SJSA1 (cell line): Measurements from ENCODE around the gene B4GALT3. TPM values are rescaled to one million over a fixed set of nuclear protein-coding genes. Genes with fewer than 3 reads are reported as not detected.

Source experiments
- DNase-seq, 2 experiments: peaks; one replicate each; pipeline ENCODE4 v3.0.0-alpha.2; 2015 to 2020; ENCODE audit warnings: low spot score in 2 of 2, low read depth in 1 of 2
- H3K27ac ChIP-seq: fragments of 250-450 bp; sonication (Bioruptor Pico); 2 replicates; pipeline ENCODE4 v1.5.1; 2020; ENCODE audit warnings: mild to moderate bottlenecking, moderate library complexity
- H3K27me3 ChIP-seq: fragments of 250-450 bp; sonication (Bioruptor Pico); replicated peaks from 2 replicates; pipeline ENCODE4 v1.5.1; 2020; ENCODE audit warnings: mild to moderate bottlenecking, moderate library complexity
- H3K36me3 ChIP-seq: fragments of 250-450 bp; sonication (Bioruptor Pico); 2 replicates; pipeline ENCODE4 v1.5.1; 2020; ENCODE audit warnings: mild to moderate bottlenecking
- H3K4me1 ChIP-seq: fragments of 250-450 bp; sonication (Bioruptor Pico); replicated peaks from 2 replicates; pipeline ENCODE4 v1.6.1; 2021; ENCODE audit warnings: mild to moderate bottlenecking
- H3K4me3 ChIP-seq: fragments of 250-450 bp; sonication (Bioruptor Pico); 2 replicates; pipeline ENCODE4 v1.5.1; 2020; ENCODE audit warnings: mild to moderate bottlenecking
- H3K9me3 ChIP-seq: fragments of 250-450 bp; sonication (Bioruptor Pico); replicated peaks from 2 replicates; pipeline ENCODE4 v1.5.1; 2020; ENCODE audit warnings: mild to moderate bottlenecking
- total RNA-seq: library from RNA; depleted of rRNA; stranded (reverse); fragments of >200 nt; shearing (Covaris generic); gene quantifications from 2 replicates; pipeline ENCODE4 v1.2.3, GENCODE V29; 2014

Gene B4GALT3
- total RNA-seq, 1 experiment from 2014 or later = 37.0 TPM

DNA sequence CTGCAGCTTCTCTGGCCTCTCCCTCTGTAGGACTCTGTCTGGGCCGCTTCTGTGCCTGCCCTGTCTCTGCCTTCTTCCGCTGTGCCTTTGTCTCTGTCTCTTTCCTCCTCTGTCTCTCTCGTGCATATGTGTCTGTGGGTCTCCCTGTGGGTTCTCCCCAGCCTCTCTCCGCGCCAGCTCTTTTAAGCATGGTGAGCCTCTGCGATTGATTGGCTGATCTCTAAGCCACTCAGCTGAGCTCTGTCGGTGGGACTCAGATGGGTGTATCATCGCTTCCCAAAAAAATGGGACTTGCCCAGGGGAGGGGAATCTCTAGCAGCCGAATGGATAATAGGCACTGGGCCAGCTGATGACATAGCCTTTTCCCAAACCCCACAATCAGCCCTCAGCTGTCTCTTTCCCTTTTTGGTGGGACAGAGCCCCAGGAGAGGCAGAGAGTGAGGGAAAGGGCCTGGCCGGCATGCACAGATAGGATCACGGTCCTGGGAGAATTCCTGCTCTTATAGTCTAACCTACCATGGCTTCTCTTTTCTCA, 21.7 kb upstream of the B4GALT3 start, which contains the start of gene ADAMTS4:
TSS of gene ADAMTS4 (minus strand) at position 158 of the 535 bp plus-strand sequence. CDS start 427 bp downstream, outside the sequence.
- Histone ChIP-seq H3K27ac (no peak within 1 kb of the TSS), H3K4me3 (no peak within 1 kb of the TSS), H3K9me3 (no peaks in the 10 kb centered on the region), H3K27me3 (no peaks in the 10 kb centered on the region), H3K4me1 (peaks cover 25% of the 10 kb centered on the region), H3K36me3 (peaks cover 7% of the 10 kb centered on the region)
- no peak for DNase-seq

DNA sequence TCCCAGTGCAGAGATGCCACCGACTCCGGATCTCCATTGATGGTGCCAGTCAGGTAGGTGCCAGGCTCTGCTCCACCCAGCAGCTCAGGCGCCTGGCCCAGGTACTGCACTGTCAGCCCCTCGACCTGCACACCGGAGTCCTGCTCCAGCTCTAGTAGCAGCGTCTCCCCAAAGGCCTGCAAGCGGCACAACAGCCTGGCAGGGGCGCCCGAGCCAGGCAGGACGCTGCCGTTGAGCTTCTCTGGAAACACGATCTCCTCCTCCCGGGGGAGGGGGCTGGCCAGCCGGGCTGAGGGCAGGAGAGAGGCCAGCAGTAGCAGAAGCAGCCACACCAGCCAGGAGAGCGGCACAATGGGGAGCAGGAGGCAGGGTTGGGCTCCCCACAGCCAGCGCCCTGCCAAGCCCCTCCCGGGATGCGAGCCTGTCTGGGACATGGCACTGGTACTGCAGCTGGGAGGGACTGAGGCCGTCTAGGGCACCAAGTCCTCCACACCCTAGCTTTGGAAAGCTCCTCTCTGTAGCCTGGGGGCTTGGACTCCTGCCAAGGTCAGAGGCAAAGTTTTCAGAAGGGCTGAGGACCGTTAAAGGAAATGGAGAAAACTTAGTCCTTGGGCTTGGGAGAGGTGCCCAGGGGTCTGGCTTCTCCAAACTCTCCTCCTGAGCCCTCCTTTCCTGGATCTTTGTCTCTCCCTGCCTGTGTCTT, 21.0 kb upstream of the B4GALT3 start:
- no peaks in the 10 kb centered on the region for H3K27me3 ChIP-seq
- no peak for DNase-seq
- no peak overlapping the region for H3K27ac ChIP-seq
- H3K4me3 ChIP-seq = no peak overlapping the region
- peaks cover under 1% of the 10 kb centered on the region for H3K36me3 ChIP-seq
- H3K9me3 ChIP-seq = no peaks in the 10 kb centered on the region
- H3K4me1 ChIP-seq = peaks cover 25% of the 10 kb centered on the region

DNA sequence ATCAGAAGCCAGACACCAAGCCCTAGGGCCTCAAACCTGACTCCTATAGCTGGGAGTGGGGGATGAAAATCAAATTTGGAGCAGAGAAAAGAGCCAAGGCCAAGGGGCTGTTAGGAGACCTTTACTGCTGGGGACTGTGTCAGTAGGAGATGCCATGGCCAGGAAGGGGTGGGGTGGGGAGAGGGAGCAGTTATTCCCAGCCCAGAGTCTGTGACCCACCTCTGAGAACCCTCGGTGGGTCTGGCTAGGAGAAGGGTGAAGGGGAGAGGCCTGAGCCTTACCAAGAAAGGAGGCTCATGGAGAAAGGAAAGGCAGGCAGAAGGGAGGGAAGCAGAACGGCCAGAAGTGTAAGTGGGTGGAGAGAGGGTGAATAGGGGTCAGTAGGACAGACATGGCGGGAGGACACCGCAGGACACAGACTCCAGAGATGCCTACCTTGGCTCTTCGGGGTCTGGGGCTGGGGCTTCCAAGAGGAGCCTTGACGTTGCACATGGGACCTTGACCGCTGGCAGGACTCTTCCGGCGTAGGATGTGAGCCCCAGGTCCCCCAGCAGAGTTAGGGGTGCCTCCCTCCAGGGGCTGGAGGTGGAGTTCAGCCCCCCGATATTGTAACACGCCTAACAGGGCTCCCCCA, 20.4 kb upstream of the B4GALT3 start:
- Histone ChIP-seq H3K36me3 (no peaks in the 10 kb centered on the region), H3K27ac (no peak overlapping the region), H3K4me3 (no peak overlapping the region), H3K4me1 (peaks cover 20% of the 10 kb centered on the region), H3K9me3 (no peaks in the 10 kb centered on the region), H3K27me3 (no peaks in the 10 kb centered on the region)
- no peak for DNase-seq

DNA sequence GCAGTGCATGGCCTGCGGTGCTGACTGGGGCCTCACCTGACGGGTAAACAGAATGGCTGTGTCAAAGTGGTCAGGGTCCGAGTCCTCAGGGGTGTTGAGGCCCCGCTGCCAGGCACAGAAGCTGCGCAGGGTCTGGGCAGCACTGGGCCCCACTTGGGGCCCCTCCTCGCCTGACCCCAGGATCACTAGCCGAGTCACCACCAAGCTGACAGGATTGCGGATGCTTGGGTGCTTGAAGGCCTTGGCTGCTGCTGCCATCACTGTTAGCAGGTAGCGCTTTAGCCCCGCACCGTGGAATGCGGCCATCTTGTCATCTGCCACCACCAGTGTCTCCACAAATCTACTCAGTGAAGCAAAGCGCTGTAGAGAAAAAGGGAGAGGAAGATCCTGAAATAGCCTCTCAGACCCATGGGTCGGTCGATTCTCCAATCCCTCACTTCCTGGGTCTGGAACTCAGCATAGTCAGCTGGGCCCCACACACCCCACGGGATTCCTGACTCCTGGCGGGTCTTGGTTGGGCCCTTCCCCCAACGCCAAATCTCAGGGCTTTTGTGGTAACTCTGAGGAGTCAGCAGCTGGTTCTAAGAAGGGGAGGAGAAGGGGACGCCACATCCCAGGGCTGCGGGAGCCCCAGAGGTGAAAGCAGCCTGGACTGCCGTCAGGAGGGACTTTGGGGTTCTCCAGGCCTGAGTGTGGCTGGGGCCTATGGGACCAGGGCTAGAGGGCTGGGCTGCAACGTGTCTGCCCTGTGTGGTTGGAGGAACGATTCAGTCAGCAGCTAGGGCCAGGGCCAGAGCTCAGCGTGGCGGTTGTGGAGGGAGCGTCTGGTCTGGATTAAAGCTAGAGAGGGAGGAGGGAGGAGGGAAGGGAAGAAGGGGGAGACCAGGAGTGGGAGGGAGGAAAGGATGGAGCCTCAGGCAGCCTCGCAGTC, 19.5 kb upstream of the B4GALT3 start:
- DNase-seq = no peak
- Histone ChIP-seq H3K27ac (no peak overlapping the region), H3K27me3 (no peaks in the 10 kb centered on the region), H3K4me3 (no peak overlapping the region), H3K36me3 (no peaks in the 10 kb centered on the region), H3K4me1 (peaks cover 18% of the 10 kb centered on the region), H3K9me3 (no peaks in the 10 kb centered on the region)

DNA sequence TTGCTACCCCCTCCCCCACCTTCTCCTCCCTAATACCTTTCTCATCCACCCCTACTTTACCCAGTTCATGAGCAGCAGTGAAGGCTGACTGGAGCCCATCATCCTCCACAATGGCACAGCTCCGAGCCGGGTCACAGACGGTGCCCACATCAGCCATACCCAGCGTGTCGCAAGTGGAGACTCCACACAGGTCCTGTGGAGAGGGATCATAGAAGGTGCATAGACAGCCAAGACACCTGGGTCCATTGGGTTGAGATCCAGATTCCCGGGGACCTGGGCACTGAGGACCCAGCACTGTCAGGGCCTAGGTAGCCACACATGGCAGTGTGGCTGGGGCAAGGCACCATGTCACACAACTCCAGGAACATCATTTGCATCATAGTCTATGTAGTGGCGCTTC, 18.8 kb upstream of the B4GALT3 start:
- H3K36me3 ChIP-seq = no peaks in the 10 kb centered on the region
- no peaks in the 10 kb centered on the region for H3K27me3 ChIP-seq
- H3K4me1 ChIP-seq = peaks cover 11% of the 10 kb centered on the region
- DNase-seq = no peak
- no peak overlapping the region for H3K4me3 ChIP-seq
- H3K27ac ChIP-seq = no peak overlapping the region
- H3K9me3 ChIP-seq = no peaks in the 10 kb centered on the region

DNA sequence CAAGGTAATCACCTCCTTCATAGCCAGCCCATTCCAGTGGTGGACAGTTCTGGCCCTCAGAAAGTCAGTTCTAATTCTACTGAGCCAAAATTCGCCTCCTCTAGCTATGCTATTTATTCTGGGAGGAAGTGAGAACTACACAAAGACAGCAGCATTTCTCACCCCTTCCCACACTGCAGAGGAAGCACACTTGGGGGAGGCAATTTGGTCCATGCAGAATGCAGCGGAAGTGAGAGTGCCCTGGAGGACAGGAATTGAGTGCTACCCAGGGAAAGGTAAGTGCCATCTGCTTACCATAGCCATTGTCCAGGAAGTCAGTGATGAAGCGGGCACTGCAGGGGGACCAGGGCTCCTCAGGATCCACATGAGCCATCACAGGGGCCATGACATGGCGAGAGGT, 17.9 kb upstream of the B4GALT3 start:
- Histone ChIP-seq H3K27ac (no peak overlapping the region), H3K4me1 (0 out of 2 replicates have a peak, but pooled peaks cover 4% of the 10 kb centered on the region), H3K4me3 (no peak overlapping the region), H3K9me3 (no peaks in the 10 kb centered on the region), H3K36me3 (no peaks in the 10 kb centered on the region), H3K27me3 (no peaks in the 10 kb centered on the region)
- DNase-seq = no peak

DNA sequence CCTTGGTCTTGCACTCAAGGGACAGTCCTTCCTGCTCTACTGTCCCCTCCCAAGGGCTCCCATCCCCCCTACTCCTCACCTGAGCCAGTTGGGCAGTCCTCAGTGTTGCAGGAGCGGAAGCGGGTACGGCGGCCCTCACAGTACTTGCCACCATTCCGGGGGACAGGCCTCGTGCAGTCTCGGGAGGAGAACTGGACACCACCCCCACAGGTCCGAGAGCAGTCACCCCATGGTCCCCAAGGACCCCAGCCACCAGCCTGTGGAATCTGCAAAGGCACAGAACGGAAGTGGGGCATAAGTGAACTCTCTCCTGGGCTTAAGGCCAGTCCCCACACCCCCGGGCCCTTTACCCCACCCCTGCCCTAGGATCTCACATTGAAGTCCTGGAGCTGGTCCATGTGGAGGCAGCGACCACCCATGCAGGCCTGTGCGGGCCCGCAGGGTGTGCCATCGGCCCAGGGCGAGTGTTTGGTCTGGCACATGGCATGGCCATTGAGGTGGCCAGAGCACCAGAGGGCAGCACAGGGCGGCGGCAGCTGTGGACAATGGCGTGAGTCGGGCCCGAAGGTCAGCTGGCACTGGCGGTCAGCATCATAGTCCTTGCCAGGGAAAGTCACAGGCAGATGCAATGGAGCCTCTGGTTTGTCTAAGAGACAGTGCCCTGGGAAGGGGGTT, 16.4 kb upstream of the B4GALT3 start:
- Histone ChIP-seq H3K27me3 (no peaks in the 10 kb centered on the region), H3K4me1 (0 out of 2 replicates have a peak, but pooled peaks cover 4% of the 10 kb centered on the region), H3K4me3 (no peak overlapping the region), H3K27ac (no peak overlapping the region), H3K9me3 (no peaks in the 10 kb centered on the region), H3K36me3 (no peaks in the 10 kb centered on the region)
- no peak for DNase-seq

DNA sequence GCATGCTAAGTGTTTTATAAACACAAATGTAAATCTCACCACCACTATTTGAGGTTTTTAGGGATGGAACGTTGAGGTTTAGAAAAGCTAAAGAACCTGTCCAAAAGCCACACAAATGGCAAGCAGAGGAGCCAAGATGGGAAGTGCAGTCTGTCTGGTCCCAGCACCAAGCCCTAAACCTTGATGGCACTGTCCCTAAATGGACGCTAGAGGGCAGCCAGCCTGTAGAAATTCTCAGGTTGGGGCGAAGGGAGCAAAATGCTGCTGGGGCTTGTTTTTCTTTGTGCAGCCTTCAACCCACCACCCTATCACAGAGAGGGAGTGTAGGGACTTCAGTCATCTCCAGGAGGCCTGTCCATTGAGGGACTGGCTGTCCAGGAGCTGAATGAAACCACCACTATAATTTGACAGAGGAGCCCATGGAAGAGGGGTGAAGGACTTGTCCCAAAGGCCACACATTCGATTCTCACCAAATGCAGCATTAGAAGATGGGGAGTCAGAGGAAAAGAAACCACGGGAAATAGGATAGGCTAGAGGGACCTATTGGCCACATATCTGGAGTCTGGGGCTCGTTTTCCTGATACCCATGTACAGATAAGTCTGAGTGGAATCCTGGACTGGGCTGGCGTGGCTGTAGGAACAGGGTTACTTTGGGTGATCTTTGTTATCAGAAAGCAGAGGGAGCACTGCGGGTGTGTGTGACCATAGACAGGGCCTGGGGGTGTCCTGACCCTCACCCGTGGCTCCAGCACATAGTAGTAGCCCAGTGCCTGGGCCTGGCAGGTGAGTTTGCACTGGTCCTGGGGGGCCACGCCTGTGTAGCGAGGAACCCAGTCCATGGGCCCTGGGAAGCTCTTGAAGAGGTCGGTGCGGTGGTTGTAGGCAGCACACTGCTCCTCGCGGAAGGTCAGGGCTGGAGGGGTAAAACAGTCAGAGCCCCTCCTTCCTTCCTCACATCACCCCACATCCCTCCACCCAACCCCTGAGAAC, 15.5 kb upstream of the B4GALT3 start:
- Histone ChIP-seq H3K4me3 (no peak overlapping the region), H3K36me3 (no peaks in the 10 kb centered on the region), H3K27me3 (no peaks in the 10 kb centered on the region), H3K4me1 (no peaks in the 10 kb centered on the region), H3K9me3 (no peaks in the 10 kb centered on the region), H3K27ac (no peak overlapping the region)
- DNase-seq = peak in 1 of 2 experiments; percentile 42

DNA sequence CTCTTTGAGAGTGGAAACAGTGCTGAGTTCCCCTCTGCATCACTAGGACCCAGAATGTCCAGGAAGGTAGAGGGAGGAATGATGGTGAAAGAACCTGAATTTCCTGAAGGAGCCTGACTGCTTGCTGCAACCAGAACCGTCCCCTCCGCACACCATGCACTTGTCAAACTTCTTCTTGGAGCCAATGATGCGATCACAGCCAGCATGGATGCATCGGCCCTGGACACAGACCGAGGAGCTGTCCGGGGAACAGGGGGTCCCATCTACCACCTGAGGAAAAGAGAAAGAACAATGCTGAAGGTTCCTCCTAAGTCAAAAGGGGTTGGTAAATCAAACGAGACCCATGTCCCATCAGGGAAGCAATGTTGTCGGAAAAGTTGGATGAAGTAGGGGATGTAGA, 14.7 kb upstream of the B4GALT3 start:
- Histone ChIP-seq H3K9me3 (no peaks in the 10 kb centered on the region), H3K27me3 (no peaks in the 10 kb centered on the region), H3K4me3 (no peak overlapping the region), H3K36me3 (no peaks in the 10 kb centered on the region), H3K4me1 (no peaks in the 10 kb centered on the region), H3K27ac (no peak overlapping the region)
- no peak for DNase-seq

DNA sequence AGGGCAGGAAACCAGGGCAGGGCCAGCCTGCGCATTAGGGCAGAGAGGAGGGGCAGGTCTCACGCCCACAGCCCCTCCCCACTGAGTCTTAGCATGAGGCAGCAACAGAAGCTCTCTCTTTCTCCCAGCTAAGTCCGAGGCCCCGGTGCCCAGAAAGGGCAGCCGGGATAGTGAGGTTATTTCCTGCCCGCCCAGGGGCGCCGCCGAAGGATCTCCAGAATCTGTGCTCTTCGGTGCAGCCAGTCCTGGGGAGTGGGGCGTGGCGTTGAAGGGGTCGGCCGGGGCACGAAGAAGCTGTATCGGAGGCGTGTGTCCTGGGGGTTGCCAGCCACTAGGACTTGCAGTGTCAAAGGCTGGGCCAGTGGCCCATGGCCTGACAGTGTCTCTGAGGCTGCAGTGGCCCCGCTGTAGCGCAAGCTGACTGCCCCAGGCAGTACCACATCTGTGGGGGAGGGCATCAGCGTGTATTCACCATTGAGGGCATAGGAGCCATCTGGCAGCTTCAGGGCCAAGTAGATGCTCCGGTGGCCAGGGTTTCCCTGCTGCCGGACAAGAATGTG, 13.7 kb upstream of the B4GALT3 start:
- no peaks in the 10 kb centered on the region for H3K27me3 ChIP-seq
- no peaks in the 10 kb centered on the region for H3K4me1 ChIP-seq
- no peak for DNase-seq
- no peak overlapping the region for H3K27ac ChIP-seq
- no peak overlapping the region for H3K4me3 ChIP-seq
- no peaks in the 10 kb centered on the region for H3K9me3 ChIP-seq
- no peaks in the 10 kb centered on the region for H3K36me3 ChIP-seq

DNA sequence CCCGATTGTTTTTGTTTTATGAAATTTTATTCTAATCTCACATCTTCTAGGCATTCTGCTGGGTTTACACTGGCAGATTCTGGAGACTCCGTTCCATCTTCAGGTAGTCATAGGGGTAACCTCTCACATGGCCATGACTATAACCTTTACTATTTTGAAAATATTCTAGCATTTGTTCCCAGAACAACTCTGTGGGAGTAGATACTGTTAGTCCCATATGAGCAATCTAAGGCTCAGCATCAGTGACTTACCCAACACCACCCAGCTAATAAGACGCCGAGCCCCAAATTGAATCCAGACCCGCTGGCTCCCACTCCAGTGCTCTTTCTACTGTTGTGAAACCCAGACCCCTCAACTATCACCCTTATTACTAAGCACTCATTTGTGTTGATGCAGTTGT, 11.7 kb upstream of the B4GALT3 start:
- no peak overlapping the region for H3K4me3 ChIP-seq
- no peaks in the 10 kb centered on the region for H3K4me1 ChIP-seq
- no peaks in the 10 kb centered on the region for H3K36me3 ChIP-seq
- no peaks in the 10 kb centered on the region for H3K9me3 ChIP-seq
- no peak for DNase-seq
- no peak overlapping the region for H3K27ac ChIP-seq
- H3K27me3 ChIP-seq = no peaks in the 10 kb centered on the region

DNA sequence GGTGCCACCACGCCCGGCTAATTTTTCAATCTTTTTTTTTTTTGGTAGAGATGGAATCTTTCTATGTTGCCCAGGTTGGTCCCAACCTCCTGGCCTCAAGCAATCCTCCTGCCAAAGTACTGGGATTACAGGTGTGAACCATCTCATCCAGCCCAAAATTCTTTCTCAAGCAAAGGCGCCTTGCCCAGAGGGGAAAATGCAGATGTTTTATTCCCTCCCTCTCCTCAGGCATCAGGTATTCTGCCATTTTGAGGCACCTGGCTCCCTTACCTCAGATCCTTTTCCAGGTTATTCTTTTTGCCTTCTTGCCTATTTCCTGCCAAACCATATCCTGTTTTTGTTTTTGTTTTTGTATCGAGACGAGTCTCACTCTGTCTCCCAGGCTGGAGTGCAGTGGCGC, 11.1 kb upstream of the B4GALT3 start:
- Histone ChIP-seq H3K4me1 (no peaks in the 10 kb centered on the region), H3K9me3 (no peaks in the 10 kb centered on the region), H3K27ac (no peak overlapping the region), H3K36me3 (no peaks in the 10 kb centered on the region), H3K27me3 (no peaks in the 10 kb centered on the region), H3K4me3 (no peak overlapping the region)
- no peak for DNase-seq
